Activated T-cell treated with anti-CD3 and anti-CD28 coated beads, Interleukin-2, amount 50 U/mL, for 48 hours (primary cell): ENCODE data around the gene MPC1.
"Not testable (repeated sequence)": the region's sequence is repeated elsewhere in the genome, so short reads cannot be mapped to it uniquely, and the experiment has no call there.

Experiments
- DNase-seq, 2 experiments: peaks; one replicate each; pipeline ENCODE4 v3.0.0-alpha.2; 2020

MPC1 gene

GRCh38 chr6:166379103-166379586 is 3.6 kb downstream of the MPC1 start:
- DNase-seq: no peak

GRCh38 chr6:166377721-166378120 is 5.0 kb downstream of the MPC1 start:
- no peak for DNase-seq

GRCh38 chr6:166375013-166375412 is 7.7 kb downstream of the MPC1 start:
- no peak for DNase-seq

GRCh38 chr6:166370489-166370888 is 12.3 kb downstream of the MPC1 start:
- DNase-seq: no peak

GRCh38 chr6:166369782-166370181 is 13.0 kb downstream of the MPC1 start:
- no peak for DNase-seq

GRCh38 chr6:166366921-166367320 is 15.8 kb downstream of the MPC1 start:
- no peak for DNase-seq

GRCh38 chr6:166365806-166366205 is 16.9 kb downstream of the MPC1 start:
- no peak for DNase-seq

GRCh38 chr6:166365221-166365620 is 17.5 kb downstream of the MPC1 start:
- no peak for DNase-seq

GRCh38 chr6:166364456-166364855 is 18.3 kb downstream of the MPC1 start:
- DNase-seq: no peak

- DNase-seq: not testable (repeated sequence)
Measured at GRCh38 chr6:166362427-166362826, 20.3 kb downstream of the MPC1 start.

- DNase-seq: no peak
Measured at GRCh38 chr6:166361077-166361429, 21.7 kb downstream of the MPC1 start.

- no peak for DNase-seq
Measured at GRCh38 chr6:166360243-166361076, 22.3 kb downstream of the MPC1 start.

GRCh38 chr6:166355552-166355951 is 27.2 kb downstream of the MPC1 start:
- DNase-seq: no peak

- no peak for DNase-seq
Measured at GRCh38 chr6:166354965-166355364, 27.8 kb downstream of the MPC1 start.

GRCh38 chr6:166354143-166354542 is 28.6 kb downstream of the MPC1 start:
- DNase-seq: no peak

- DNase-seq: no peak
Measured at GRCh38 chr6:166353507-166353906, 29.2 kb downstream of the MPC1 start.

GRCh38 chr6:166352923-166353322 is 29.8 kb downstream of the MPC1 start:
- no peak for DNase-seq

- DNase-seq: no peak
Measured at GRCh38 chr6:166351715-166352285, 30.9 kb downstream of the MPC1 start.

GRCh38 chr6:166348305-166348949 is 34.3 kb downstream of the MPC1 start:
- no peak for DNase-seq

GRCh38 chr6:166346965-166347364 is 35.8 kb downstream of the MPC1 start:
- no peak for DNase-seq

GRCh38 chr6:166346449-166346848 is 36.3 kb downstream of the MPC1 start:
- no peak for DNase-seq

GRCh38 chr6:166345672-166346071 is 37.1 kb downstream of the MPC1 start:
- DNase-seq: not testable (repeated sequence)

GRCh38 chr6:166344921-166345320 is 37.8 kb downstream of the MPC1 start:
- not testable (repeated sequence) for DNase-seq

GRCh38 chr6:166344240-166344639 is 38.5 kb downstream of the MPC1 start:
- no peak for DNase-seq
